IMR-90 (cell line): Measurements from ENCODE around the gene NEAT1. TPM values are rescaled to one million over a fixed set of nuclear protein-coding genes. Genes with fewer than 3 reads are reported as not detected.

Experiments used
- polyA plus RNA-seq, 3 experiments: library from polyadenylated mRNA; depleted of rRNA; stranded (reverse); fragments of >200 nt; gene quantifications; 2 replicates each; pipeline ENCODE4 v1.2.3, GENCODE V29; 2012; ENCODE audit warnings: low replicate concordance in 1 of 3
- total RNA-seq: library from RNA; depleted of rRNA; stranded (reverse); fragments of >200 nt; gene quantifications from 2 replicates; pipeline ENCODE4 v1.2.3, GENCODE V29; 2012
- TF ChIP-seq, protein P1 (sequence below): conservative IDR thresholded peaks from 2 replicates; pipeline ENCODE4 v1.5.1; 2012; ENCODE audit warnings: mild to moderate bottlenecking, low read depth, low read length, improper control_type of control experiment

The NEAT1 gene
- total and polyA plus RNA-seq, 2 of the 4 experiments (the other 2 are of a cell fraction), result 30.1 to 114 TPM

DNA sequence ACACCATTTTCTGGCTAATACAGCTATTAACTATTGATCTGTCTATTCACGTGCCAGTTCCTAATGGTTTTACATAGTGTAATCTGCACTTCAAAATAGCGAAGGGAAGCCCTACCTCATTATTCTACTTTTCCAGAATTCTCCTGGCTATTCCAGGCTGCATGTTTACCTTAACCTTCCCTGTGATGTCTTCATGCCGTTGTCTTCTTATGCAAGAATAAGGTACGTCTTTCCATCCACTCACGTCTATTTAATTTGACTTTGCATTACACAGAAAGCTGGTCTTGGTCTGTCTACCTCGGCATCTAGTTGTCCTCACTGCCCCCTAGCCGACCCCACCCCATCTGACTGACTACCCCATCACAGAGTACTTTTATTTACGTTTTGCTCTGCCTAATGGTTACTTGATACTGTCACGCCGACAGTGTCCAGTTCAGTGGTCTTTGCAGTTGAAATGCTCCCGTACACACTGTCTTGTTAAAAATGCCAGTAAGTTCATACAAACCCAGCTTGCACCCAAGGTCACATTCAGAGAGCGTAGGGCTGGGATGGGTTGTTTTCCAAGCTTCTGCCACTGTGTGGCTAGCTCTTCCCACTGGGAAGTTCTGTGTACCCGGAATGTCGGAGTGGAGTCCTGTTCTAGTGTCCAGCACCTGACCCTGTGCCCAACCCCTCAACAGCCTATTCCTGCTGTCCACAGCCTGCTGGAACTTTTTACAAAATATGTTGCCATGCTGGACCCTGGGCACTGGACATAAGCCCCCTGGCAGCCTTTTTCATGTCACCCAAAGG, 15.0 kb downstream of the NEAT1 start (continued):
- TF ChIP-seq, protein P1, sequence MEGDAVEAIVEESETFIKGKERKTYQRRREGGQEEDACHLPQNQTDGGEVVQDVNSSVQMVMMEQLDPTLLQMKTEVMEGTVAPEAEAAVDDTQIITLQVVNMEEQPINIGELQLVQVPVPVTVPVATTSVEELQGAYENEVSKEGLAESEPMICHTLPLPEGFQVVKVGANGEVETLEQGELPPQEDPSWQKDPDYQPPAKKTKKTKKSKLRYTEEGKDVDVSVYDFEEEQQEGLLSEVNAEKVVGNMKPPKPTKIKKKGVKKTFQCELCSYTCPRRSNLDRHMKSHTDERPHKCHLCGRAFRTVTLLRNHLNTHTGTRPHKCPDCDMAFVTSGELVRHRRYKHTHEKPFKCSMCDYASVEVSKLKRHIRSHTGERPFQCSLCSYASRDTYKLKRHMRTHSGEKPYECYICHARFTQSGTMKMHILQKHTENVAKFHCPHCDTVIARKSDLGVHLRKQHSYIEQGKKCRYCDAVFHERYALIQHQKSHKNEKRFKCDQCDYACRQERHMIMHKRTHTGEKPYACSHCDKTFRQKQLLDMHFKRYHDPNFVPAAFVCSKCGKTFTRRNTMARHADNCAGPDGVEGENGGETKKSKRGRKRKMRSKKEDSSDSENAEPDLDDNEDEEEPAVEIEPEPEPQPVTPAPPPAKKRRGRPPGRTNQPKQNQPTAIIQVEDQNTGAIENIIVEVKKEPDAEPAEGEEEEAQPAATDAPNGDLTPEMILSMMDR, result no peak
